HG02571 (cell line): Measurements from ENCODE around the gene MYPOP.
"Not testable (repeated sequence)": the region's sequence is repeated elsewhere in the genome, so short reads cannot be mapped to it uniquely, and the experiment has no call there.

Source experiments
- ATAC-seq: cut with Tn5 transposase; IDR thresholded peaks from one replicate; pipeline ENCODE4 v1.9.1; 2021; ENCODE audit warnings: mild to moderate bottlenecking, moderate library complexity; ENCODE audit not compliant: unreplicated experiment

The MYPOP gene

GRCh38 chr19:45884682-45885555 is 17.5 kb downstream of the MYPOP start:
- ATAC-seq, result no peak

GRCh38 chr19:45883881-45884681 is 18.3 kb downstream of the MYPOP start:
- ATAC-seq, result no peak

- no peak for ATAC-seq
These were observed 18.9 kb downstream of the MYPOP start for GRCh38 chr19:45883586-45883880.

GRCh38 chr19:45882652-45883585 is 19.5 kb downstream of the MYPOP start:
- ATAC-seq, result no peak

- no peak for ATAC-seq
These were observed 20.4 kb downstream of the MYPOP start for GRCh38 chr19:45881909-45882528.

GRCh38 chr19:45881082-45881908 is 21.1 kb downstream of the MYPOP start:
- no peak for ATAC-seq

- ATAC-seq, result no peak
These were observed 22.4 kb downstream of the MYPOP start for GRCh38 chr19:45879971-45880370.

- ATAC-seq, result no peak
These were observed 23.4 kb downstream of the MYPOP start for GRCh38 chr19:45879055-45879454.

GRCh38 chr19:45878043-45878794 is 24.2 kb downstream of the MYPOP start:
- no peak for ATAC-seq

- ATAC-seq, result no peak
These were observed 25.8 kb downstream of the MYPOP start for GRCh38 chr19:45876411-45877197.

- ATAC-seq, result no peak
These were observed 26.3 kb downstream of the MYPOP start for GRCh38 chr19:45876161-45876410.

GRCh38 chr19:45874620-45874966 is 27.8 kb downstream of the MYPOP start:
- no peak for ATAC-seq

GRCh38 chr19:45873219-45873772 is 29.1 kb downstream of the MYPOP start:
- ATAC-seq, result no peak

GRCh38 chr19:45872095-45872919 is 30.1 kb downstream of the MYPOP start:
- no peak for ATAC-seq

- ATAC-seq, result no peak
These were observed 31.6 kb downstream of the MYPOP start for GRCh38 chr19:45870798-45871197.

GRCh38 chr19:45867241-45867640 is 35.2 kb downstream of the MYPOP start:
- ATAC-seq, result not testable (repeated sequence)

- no peak for ATAC-seq
These were observed 35.8 kb downstream of the MYPOP start for GRCh38 chr19:45866400-45867176.
